T-helper 1 cell treated with Interleukin-12 subunit alpha and Interleukin-12 subunit beta and Interleukin-4 antibody, amounts not matched to agents 30 μg/mL and 1 μg/mL, for 36 hours (primary cell): ENCODE measurements around the gene FBLIM1.
"Not testable (repeated sequence)": the region's sequence is repeated elsewhere in the genome, so short reads cannot be mapped to it uniquely, and the experiment has no call there.

ENCODE experiments used
- H3K27ac Mint-ChIP-seq: one replicate; pipeline ENCODE4 v1.8.0; 2021; ENCODE audit warnings: mild to moderate bottlenecking, mixed read lengths
- H3K27me3 Mint-ChIP-seq: one replicate; pipeline ENCODE4 v1.8.0; 2021; ENCODE audit warnings: low read depth, mixed read lengths
- H3K36me3 Mint-ChIP-seq: one replicate; pipeline ENCODE4 v1.8.0; 2021; ENCODE audit warnings: low read depth, mixed read lengths
- H3K4me1 Mint-ChIP-seq: one replicate; pipeline ENCODE4 v1.8.0; 2021; ENCODE audit warnings: low read depth, mixed read lengths
- H3K4me3 Mint-ChIP-seq: one replicate; pipeline ENCODE4 v1.8.0; 2021; ENCODE audit warnings: mild to moderate bottlenecking, moderate library complexity, mixed read lengths
- H3K9me3 Mint-ChIP-seq: one replicate; pipeline ENCODE4 v1.8.0; 2021; ENCODE audit warnings: mixed read lengths

Gene FBLIM1

GRCh38 chr1:15826810-15827507, 68.4 kb downstream of the FBLIM1 start:
- H3K27me3 Mint-ChIP-seq, result no peaks in the 10 kb centered on the region
- no peak overlapping the region for H3K27ac Mint-ChIP-seq
- peaks cover 3% of the 10 kb centered on the region for H3K36me3 Mint-ChIP-seq
- H3K4me3 Mint-ChIP-seq, result no peak overlapping the region
- H3K9me3 Mint-ChIP-seq, result no peaks in the 10 kb centered on the region
- H3K4me1 Mint-ChIP-seq, result peaks cover 13% of the 10 kb centered on the region

DNA sequence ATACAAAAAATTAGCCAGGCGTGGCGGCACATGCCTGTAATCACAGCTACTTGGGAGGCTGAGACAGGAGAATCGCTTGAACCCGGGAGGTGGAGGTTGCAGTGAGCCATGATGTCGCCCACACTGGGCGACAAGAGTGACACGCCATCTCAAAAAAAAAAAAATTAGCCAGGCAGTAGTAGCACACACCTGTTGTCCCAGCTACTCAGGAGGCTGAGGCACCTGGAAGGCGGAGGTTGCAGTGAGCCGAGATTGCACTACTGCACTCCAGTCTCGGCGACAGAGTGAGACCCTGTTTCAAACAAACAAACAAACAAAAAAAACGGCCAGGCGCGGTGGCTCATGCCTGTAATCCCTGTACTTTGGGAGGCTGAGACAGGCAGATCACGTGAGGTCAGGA, 69.0 kb downstream of the FBLIM1 start:
- H3K27me3 Mint-ChIP-seq, H3K27ac Mint-ChIP-seq, H3K36me3 Mint-ChIP-seq, H3K9me3 Mint-ChIP-seq, H3K4me3 Mint-ChIP-seq: not testable (repeated sequence)
- H3K4me1 Mint-ChIP-seq, result peaks cover 14% of the 10 kb centered on the region

DNA sequence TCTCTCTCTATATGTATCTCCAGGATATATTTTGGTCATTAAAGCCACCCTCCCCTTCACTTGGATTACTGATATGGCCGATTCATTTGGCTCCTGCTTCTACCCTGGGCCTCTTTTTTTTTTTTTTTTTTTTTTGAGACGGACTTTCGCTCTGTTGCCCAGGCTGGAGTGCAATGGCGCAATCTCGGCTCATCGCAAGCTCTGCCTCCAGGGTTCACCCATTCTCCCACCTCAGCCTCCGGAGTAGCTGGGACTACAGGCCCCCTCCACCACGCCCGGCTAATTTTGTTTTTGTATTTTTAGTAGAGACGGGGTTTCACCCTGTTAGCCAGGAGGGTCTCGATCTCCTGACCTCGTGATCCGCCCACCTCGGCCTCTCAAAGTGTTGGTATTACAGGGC, 70.3 kb downstream of the FBLIM1 start:
- H3K4me3 Mint-ChIP-seq, H3K9me3 Mint-ChIP-seq, H3K27ac Mint-ChIP-seq, H3K27me3 Mint-ChIP-seq, H3K36me3 Mint-ChIP-seq: not testable (repeated sequence)
- peaks cover 20% of the 10 kb centered on the region for H3K4me1 Mint-ChIP-seq

GRCh38 chr1:15830258-15830657, 71.7 kb downstream of the FBLIM1 start:
- Mint-ChIP-seq H3K9me3 (no peaks in the 10 kb centered on the region), H3K4me1 (peaks cover 21% of the 10 kb centered on the region), H3K27me3 (no peaks in the 10 kb centered on the region), H3K27ac (no peak overlapping the region), H3K4me3 (no peak overlapping the region), H3K36me3 (peaks cover 3% of the 10 kb centered on the region)

- Mint-ChIP-seq H3K4me1 (peaks cover 28% of the 10 kb centered on the region), H3K9me3 (no peaks in the 10 kb centered on the region), H3K27ac (peak overlapping the region; percentile 99), H3K27me3 (peaks cover 3% of the 10 kb centered on the region), H3K4me3 (peak overlapping the region; percentile 90), H3K36me3 (peaks cover 5% of the 10 kb centered on the region)
Measured at GRCh38 chr1:15833069-15833679, 74.6 kb downstream of the FBLIM1 start.

GRCh38 chr1:15833842-15834405, 75.3 kb downstream of the FBLIM1 start:
- peaks cover 5% of the 10 kb centered on the region for H3K36me3 Mint-ChIP-seq
- H3K4me3 Mint-ChIP-seq, result peak overlapping the region; percentile 90
- peak overlapping the region; percentile 99 for H3K27ac Mint-ChIP-seq
- H3K9me3 Mint-ChIP-seq, result no peaks in the 10 kb centered on the region
- H3K27me3 Mint-ChIP-seq, result peaks cover 3% of the 10 kb centered on the region
- H3K4me1 Mint-ChIP-seq, result peaks cover 28% of the 10 kb centered on the region

DNA sequence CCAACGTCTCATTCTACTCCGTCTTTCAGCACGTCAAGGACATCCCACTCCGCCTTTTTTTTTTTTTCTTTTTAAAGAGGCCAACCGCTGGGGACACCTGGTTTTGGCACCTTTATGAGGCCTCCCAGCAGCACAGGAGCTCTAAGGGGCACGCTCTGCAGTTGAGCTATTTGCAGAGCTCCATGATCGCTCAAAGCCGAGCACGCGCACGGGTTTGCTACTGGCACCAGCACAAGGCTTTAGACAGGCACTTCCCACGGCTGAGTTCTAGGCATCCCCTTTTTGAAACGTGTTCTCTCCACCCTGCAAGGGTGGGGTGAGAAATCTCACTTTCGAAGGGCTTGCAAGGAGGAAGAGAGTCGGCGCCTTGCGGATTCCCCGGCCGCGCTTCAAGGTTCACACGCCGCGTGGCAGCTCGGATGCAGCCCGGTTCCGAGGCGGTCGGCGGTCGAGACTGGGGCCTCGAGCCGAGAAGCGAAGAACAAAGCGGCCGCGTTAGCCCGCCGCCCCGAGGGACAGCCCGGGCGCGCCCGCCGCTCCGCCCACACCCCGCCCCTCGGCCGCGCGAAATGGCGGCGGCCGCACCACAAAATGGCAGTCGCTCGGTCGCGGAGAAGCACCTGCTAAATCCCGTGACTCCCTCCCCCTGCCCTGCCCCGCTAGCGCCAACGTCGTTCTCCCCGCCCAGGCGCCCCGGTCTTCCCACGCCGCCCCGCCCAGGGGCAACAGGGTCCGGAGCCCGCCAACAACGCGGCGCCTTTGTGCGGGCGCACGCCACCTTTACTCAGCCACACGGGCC, 76.0 kb downstream of the FBLIM1 start:
- Mint-ChIP-seq H3K36me3 (peaks cover 5% of the 10 kb centered on the region), H3K27me3 (peaks cover 3% of the 10 kb centered on the region), H3K4me3 (peak overlapping the region; percentile 90), H3K9me3 (no peaks in the 10 kb centered on the region), H3K4me1 (peaks cover 28% of the 10 kb centered on the region), H3K27ac (peak overlapping the region; percentile 99)

- no peaks in the 10 kb centered on the region for H3K9me3 Mint-ChIP-seq
- H3K4me3 Mint-ChIP-seq, result peak overlapping the region; percentile 90
- peaks cover 23% of the 10 kb centered on the region for H3K4me1 Mint-ChIP-seq
- H3K27ac Mint-ChIP-seq, result peak overlapping the region; percentile 99
- peaks cover 3% of the 10 kb centered on the region for H3K27me3 Mint-ChIP-seq
- peaks cover 5% of the 10 kb centered on the region for H3K36me3 Mint-ChIP-seq
Measured at GRCh38 chr1:15835205-15835740, 76.7 kb downstream of the FBLIM1 start.

- Mint-ChIP-seq H3K27ac (peak overlapping the region; percentile 99), H3K9me3 (no peaks in the 10 kb centered on the region), H3K36me3 (peaks cover 5% of the 10 kb centered on the region), H3K4me3 (peak overlapping the region; percentile 90), H3K4me1 (peaks cover 22% of the 10 kb centered on the region), H3K27me3 (peaks cover 3% of the 10 kb centered on the region)
Measured at GRCh38 chr1:15835741-15836510, 77.3 kb downstream of the FBLIM1 start.
